ENCODE results near the gene GPR160. TPM values are rescaled to one million over a fixed set of nuclear protein-coding genes. Genes with fewer than 3 reads are reported as not detected.

Gene GPR160
- total RNA-seq, 1 donor from 2014 or later, result 7.3 TPM

GRCh38 chr3:170128259-170128976, 90.6 kb downstream of the GPR160 start:
- Histone ChIP-seq H3K9me3 (peaks cover 0 to 3% of the 10 kb centered on the region in 2 donors), H3K27me3 (no peaks in the 10 kb centered on the region), H3K36me3 (peaks cover 30 to 35% of the 10 kb centered on the region in 2 donors), H3K27ac (no peak overlapping the region), H3K4me3 (no peak overlapping the region), H3K4me1 (no peaks in the 10 kb centered on the region)
- DNase-seq (ENCODE audit: low spot score in 2 of 2), result no peak
- intact Hi-C loops (cut with DNase I), result no loop called here
- TF ChIP-seq, protein P1, sequence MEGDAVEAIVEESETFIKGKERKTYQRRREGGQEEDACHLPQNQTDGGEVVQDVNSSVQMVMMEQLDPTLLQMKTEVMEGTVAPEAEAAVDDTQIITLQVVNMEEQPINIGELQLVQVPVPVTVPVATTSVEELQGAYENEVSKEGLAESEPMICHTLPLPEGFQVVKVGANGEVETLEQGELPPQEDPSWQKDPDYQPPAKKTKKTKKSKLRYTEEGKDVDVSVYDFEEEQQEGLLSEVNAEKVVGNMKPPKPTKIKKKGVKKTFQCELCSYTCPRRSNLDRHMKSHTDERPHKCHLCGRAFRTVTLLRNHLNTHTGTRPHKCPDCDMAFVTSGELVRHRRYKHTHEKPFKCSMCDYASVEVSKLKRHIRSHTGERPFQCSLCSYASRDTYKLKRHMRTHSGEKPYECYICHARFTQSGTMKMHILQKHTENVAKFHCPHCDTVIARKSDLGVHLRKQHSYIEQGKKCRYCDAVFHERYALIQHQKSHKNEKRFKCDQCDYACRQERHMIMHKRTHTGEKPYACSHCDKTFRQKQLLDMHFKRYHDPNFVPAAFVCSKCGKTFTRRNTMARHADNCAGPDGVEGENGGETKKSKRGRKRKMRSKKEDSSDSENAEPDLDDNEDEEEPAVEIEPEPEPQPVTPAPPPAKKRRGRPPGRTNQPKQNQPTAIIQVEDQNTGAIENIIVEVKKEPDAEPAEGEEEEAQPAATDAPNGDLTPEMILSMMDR (IDR thresholded peaks at IDR 0.05), result no peak

DNA sequence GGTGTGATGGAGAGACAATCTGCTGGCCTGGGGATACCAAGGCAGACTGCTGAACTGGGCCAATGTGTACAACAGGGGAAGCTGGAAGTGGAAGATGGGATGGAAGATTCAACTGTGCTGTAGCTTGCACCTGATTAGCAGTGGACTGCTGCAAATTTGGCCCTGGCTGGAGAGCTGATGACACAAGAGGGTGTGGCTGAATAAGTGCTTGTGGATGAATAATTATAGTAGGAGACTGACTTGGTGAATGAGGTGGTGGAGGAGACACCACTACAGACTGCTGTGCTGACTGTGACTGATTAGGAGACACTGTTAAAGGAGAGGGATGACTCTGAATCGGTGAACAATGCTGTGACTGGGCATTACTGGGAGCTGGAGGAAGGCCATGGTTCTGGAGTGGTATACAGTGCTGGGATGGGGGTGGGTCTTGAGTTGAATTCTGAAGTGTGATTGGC, 91.2 kb downstream of the GPR160 start:
- no peak for DNase-seq (ENCODE audit: low spot score in 2 of 2)
- Histone ChIP-seq H3K36me3 (peaks cover 33 to 41% of the 10 kb centered on the region in 2 donors), H3K27me3 (no peaks in the 10 kb centered on the region), H3K4me1 (no peaks in the 10 kb centered on the region), H3K9me3 (peaks cover 0 to 3% of the 10 kb centered on the region in 2 donors), H3K4me3 (no peak overlapping the region), H3K27ac (no peak overlapping the region)
- TF ChIP-seq, protein P1 (IDR thresholded peaks at IDR 0.05), result no peak
- intact Hi-C loops (cut with DNase I), result no loop called here

GRCh38 chr3:170130532-170130931, 92.7 kb downstream of the GPR160 start:
- DNase-seq (ENCODE audit: low spot score in 2 of 2), result no peak
- H3K27me3 ChIP-seq, result no peaks in the 10 kb centered on the region
- TF ChIP-seq, protein P1 (IDR thresholded peaks at IDR 0.05), result no peak
- no peak overlapping the region for H3K27ac ChIP-seq
- H3K4me3 ChIP-seq, result no peak overlapping the region
- H3K9me3 ChIP-seq, result peaks cover 0 to 3% of the 10 kb centered on the region in 2 donors
- no peaks in the 10 kb centered on the region for H3K4me1 ChIP-seq
- H3K36me3 ChIP-seq, result peaks cover 45 to 53% of the 10 kb centered on the region in 2 donors
- intact Hi-C loops (cut with DNase I), result no loop called here

- Histone ChIP-seq H3K9me3 (peaks cover 0 to 3% of the 10 kb centered on the region in 2 donors), H3K36me3 (peaks cover 52 to 68% of the 10 kb centered on the region in 2 donors), H3K4me1 (no peaks in the 10 kb centered on the region), H3K27me3 (no peaks in the 10 kb centered on the region), H3K27ac (no peak overlapping the region), H3K4me3 (no peak overlapping the region)
- intact Hi-C loops (cut with DNase I), result no loop called here
- DNase-seq (ENCODE audit: low spot score in 2 of 2), result no peak
- TF ChIP-seq, protein P1 (IDR thresholded peaks at IDR 0.05), result no peak
Measured at GRCh38 chr3:170132335-170132734, 94.5 kb downstream of the GPR160 start.

Other genes with a start within 250 kb of the GPR160 start
- gene LRRIQ4, start 225.1 kb upstream of the GPR160 start, total RNA-seq, result not detected
- gene LRRC34, start 225.1 kb upstream of the GPR160 start, total RNA-seq, result 3.5 TPM
- gene LRRC31, start 168.1 kb upstream of the GPR160 start, total RNA-seq, result not detected
- not detected for gene SAMD7, start 126.4 kb upstream of the GPR160 start, total RNA-seq
- 20.5 TPM for gene SEC62, start 71.2 kb upstream of the GPR160 start, total RNA-seq
- 43.3 TPM for gene PHC3, start 143.7 kb downstream of the GPR160 start, total RNA-seq
- 20.3 TPM for gene PRKCI, start 184.4 kb downstream of the GPR160 start, total RNA-seq